Loucy (cell line): ENCODE measurements around the gene VDAC2.

ENCODE experiments used
- H2AFZ ChIP-seq: fragments of 200-600 bp; sonication (generic); 2 replicates; pipeline ENCODE4 v1.6.0; 2016; ENCODE audit warnings: antibody characterized with exemption, mild to moderate bottlenecking, low read length, moderate library complexity
- H3F3A ChIP-seq: fragments of 200-600 bp; 2 replicates; pipeline ENCODE4 v1.6.0; 2016; ENCODE audit warnings: antibody characterized with exemption, low read depth, mild to moderate bottlenecking
- H3K27me3 ChIP-seq: fragments of 200-600 bp; sonication (generic); 2 replicates; pipeline ENCODE4 v1.6.1; 2014; ENCODE audit warnings: low read length, mild to moderate bottlenecking; ENCODE audit not compliant: insufficient read depth, poor library complexity, severe bottlenecking
- H3K36me3 ChIP-seq: fragments of 200-600 bp; sonication (generic); 2 replicates; pipeline ENCODE4 v1.6.1; 2016; ENCODE audit warnings: low read length; ENCODE audit not compliant: insufficient read depth
- H3K4me1 ChIP-seq: fragments of 200-600 bp; sonication (generic); 2 replicates; pipeline ENCODE4 v1.5.1; 2014; ENCODE audit warnings: low read length, mild to moderate bottlenecking; ENCODE audit not compliant: insufficient read depth, poor library complexity, severe bottlenecking
- H3K4me2 ChIP-seq: fragments of 200-600 bp; sonication (generic); 2 replicates; pipeline ENCODE4 v1.6.0; 2014; ENCODE audit warnings: antibody characterized with exemption, low read length, low read depth, mild to moderate bottlenecking; ENCODE audit not compliant: poor library complexity, severe bottlenecking
- H3K4me3 ChIP-seq: fragments of 200-600 bp; sonication (generic); 2 replicates; pipeline ENCODE4 v1.5.1; 2014; ENCODE audit warnings: low read length, mild to moderate bottlenecking, mixed read lengths; ENCODE audit not compliant: poor library complexity, severe bottlenecking
- H3K79me2 ChIP-seq: fragments of 200-600 bp; sonication (generic); 2 replicates; pipeline ENCODE4 v1.6.1; 2014; ENCODE audit warnings: low read length; ENCODE audit not compliant: insufficient read depth
- H3K9ac ChIP-seq: fragments of 200-600 bp; sonication (generic); 2 replicates; pipeline ENCODE4 v1.6.0; 2014; ENCODE audit warnings: mild to moderate bottlenecking, low read depth, low read length, moderate library complexity; ENCODE audit not compliant: poor library complexity, severe bottlenecking
- H3K9me2 ChIP-seq: fragments of 200-600 bp; sonication (generic); replicated peaks from 2 replicates; pipeline ENCODE4 v1.6.1; 2016; ENCODE audit warnings: low read depth, low read length, mixed read lengths
- H3K9me3 ChIP-seq: fragments of 200-600 bp; sonication (generic); 2 replicates; pipeline ENCODE4 v1.6.1; 2014; ENCODE audit warnings: mild to moderate bottlenecking, antibody characterized with exemption, low read length, low read depth; ENCODE audit not compliant: insufficient read depth
- H4K20me1 ChIP-seq: fragments of 200-600 bp; sonication (generic); 2 replicates; pipeline ENCODE4 v1.6.0; 2014; ENCODE audit warnings: antibody characterized with exemption, low read length, mild to moderate bottlenecking; ENCODE audit not compliant: insufficient read depth, poor library complexity, severe bottlenecking
- CTCF ChIP-seq: fragments of 200-600 bp; sonication (generic); conservative IDR thresholded peaks from 2 replicates; pipeline ENCODE4 v1.5.1; 2014; ENCODE audit warnings: mild to moderate bottlenecking, antibody characterized with exemption, low read length
- EZH2phosphoT487 ChIP-seq: fragments of 200-600 bp; IDR thresholded peaks from 2 replicates; pipeline ENCODE4 v1.6.1; 2018; ENCODE audit warnings: antibody characterized with exemption, mild to moderate bottlenecking, moderate library complexity, borderline replicate concordance

Gene VDAC2

GRCh38 chr10:75226095-75226494 is 15.5 kb downstream of the VDAC2 start:
- Histone ChIP-seq H3K36me3 (peaks cover 90% of the 10 kb centered on the region), H3K9me3 (no peaks in the 10 kb centered on the region), H4K20me1 (peaks cover 70% of the 10 kb centered on the region), H3K4me3 (no peak overlapping the region), H3K27me3 (no peaks in the 10 kb centered on the region), H2AFZ (no peak overlapping the region), H3K4me2 (no peak overlapping the region), H3K9me2 (no peaks in the 10 kb centered on the region), H3F3A (peaks cover 4% of the 10 kb centered on the region; the same call in 1 of the 2 replicates), H3K79me2 (peaks cover 79% of the 10 kb centered on the region), H3K9ac (no peak overlapping the region), H3K4me1 (no peaks in the 10 kb centered on the region)
- TF ChIP-seq EZH2phosphoT487 (no peak), CTCF (no peak)

- Histone ChIP-seq H3F3A (peaks cover 4% of the 10 kb centered on the region; the same call in 1 of the 2 replicates), H2AFZ (no peak overlapping the region), H3K4me3 (no peak overlapping the region), H3K27me3 (no peaks in the 10 kb centered on the region), H3K9me2 (no peaks in the 10 kb centered on the region), H3K4me1 (no peaks in the 10 kb centered on the region), H3K79me2 (peaks cover 74% of the 10 kb centered on the region), H3K36me3 (peaks cover 90% of the 10 kb centered on the region), H3K9ac (no peak overlapping the region), H3K9me3 (no peaks in the 10 kb centered on the region), H3K4me2 (no peak overlapping the region), H4K20me1 (peaks cover 70% of the 10 kb centered on the region)
- TF ChIP-seq CTCF (no peak), EZH2phosphoT487 (no peak)
Observed at GRCh38 chr10:75226656-75227055, 16.1 kb downstream of the VDAC2 start.

- Histone ChIP-seq H3K79me2 (peaks cover 61% of the 10 kb centered on the region), H3F3A (peaks cover 7% of the 10 kb centered on the region; the same call in 1 of the 2 replicates), H3K4me3 (no peak overlapping the region), H3K9me3 (no peaks in the 10 kb centered on the region), H2AFZ (no peak overlapping the region), H3K27me3 (no peaks in the 10 kb centered on the region), H3K36me3 (peaks cover 88% of the 10 kb centered on the region), H4K20me1 (peaks cover 58% of the 10 kb centered on the region), H3K9me2 (no peaks in the 10 kb centered on the region), H3K4me1 (no peaks in the 10 kb centered on the region), H3K4me2 (no peak overlapping the region), H3K9ac (no peak overlapping the region)
- TF ChIP-seq EZH2phosphoT487, result no peak
- TF ChIP-seq CTCF, result no peak
Observed at GRCh38 chr10:75228278-75228677, 17.7 kb downstream of the VDAC2 start.
